NCI-H1930 (cell line): ENCODE results near the gene TEX35.

Experiments used
- DNase-seq, 2 experiments: peaks; one replicate each; lab custom pipeline; 2025; lab: John Stamatoyannopoulos, UW

Gene TEX35

GRCh38 chr1:178518894-178519293 lies 6.0 kb downstream of the TEX35 start:
- DNase-seq, result peak; percentile 19 to 38

GRCh38 chr1:178520803-178521202 lies 7.9 kb downstream of the TEX35 start:
- no peak for DNase-seq

GRCh38 chr1:178521241-178521640 lies 8.3 kb downstream of the TEX35 start:
- no peak for DNase-seq

GRCh38 chr1:178527117-178527516 lies 14.2 kb downstream of the TEX35 start:
- DNase-seq, result no peak

- no peak for DNase-seq
Measured at GRCh38 chr1:178528228-178528952, 15.5 kb downstream of the TEX35 start.

GRCh38 chr1:178528953-178529335 lies 16.0 kb downstream of the TEX35 start:
- no peak for DNase-seq

GRCh38 chr1:178529364-178530036 lies 16.6 kb downstream of the TEX35 start:
- DNase-seq, result no peak

GRCh38 chr1:178530037-178530402 lies 17.1 kb downstream of the TEX35 start:
- DNase-seq, result no peak

- DNase-seq, result no peak
Measured at GRCh38 chr1:178530502-178530901, 17.6 kb downstream of the TEX35 start.

- DNase-seq, result no peak
Measured at GRCh38 chr1:178531887-178532286, 19.0 kb downstream of the TEX35 start.

- peak in 1 of 2 experiments; percentile 68 for DNase-seq
Measured at GRCh38 chr1:178532392-178532791, 19.5 kb downstream of the TEX35 start.

- no peak for DNase-seq
Measured at GRCh38 chr1:178533121-178533946, 20.4 kb downstream of the TEX35 start.

- no peak for DNase-seq
Measured at GRCh38 chr1:178534137-178534868, 21.4 kb downstream of the TEX35 start.

GRCh38 chr1:178536329-178536728 lies 23.4 kb downstream of the TEX35 start:
- no peak for DNase-seq

GRCh38 chr1:178536844-178537371 lies 24.0 kb downstream of the TEX35 start:
- DNase-seq, result no peak

- DNase-seq, result no peak
Measured at GRCh38 chr1:178537382-178538090, 24.6 kb downstream of the TEX35 start.

- DNase-seq, result no peak
Measured at GRCh38 chr1:178538192-178538916, 25.4 kb downstream of the TEX35 start.

- no peak for DNase-seq
Measured at GRCh38 chr1:178539291-178539690, 26.4 kb downstream of the TEX35 start.

GRCh38 chr1:178540204-178540603 lies 27.3 kb downstream of the TEX35 start:
- DNase-seq, result no peak

- DNase-seq, result no peak
Measured at GRCh38 chr1:178540646-178541045, 27.7 kb downstream of the TEX35 start.

GRCh38 chr1:178541379-178541778 lies 28.5 kb downstream of the TEX35 start:
- DNase-seq, result no peak
